Measurements from ENCODE around the gene RIPK3.
"Not testable (repeated sequence)": the region's sequence is repeated elsewhere in the genome, so short reads cannot be mapped to it uniquely, and the experiment has no call there.

Gene RIPK3

GRCh38 chr14:24339284-24340151 is at the start of gene RIPK3:
RIPK3 (minus strand) TSS chr14:24339991; CDS start chr14:24339826, 165 bp downstream.
- Histone ChIP-seq H3K27me3 (ENCODE audit: control insufficient read depth in 1 of 2, insufficient read depth in 2 of 2, low read length in 2 of 2) (peaks cover 28 to 32% of the 10 kb centered on the region in 2 donors), H3K9me3 (ENCODE audit: control insufficient read depth in 2 of 2, low read length in 2 of 2) (no peaks in the 10 kb centered on the region), H3K36me3 (ENCODE audit: control insufficient read depth in 2 of 2, insufficient read depth in 2 of 2, low read length in 2 of 2) (no peaks in the 10 kb centered on the region), H3K4me3 (ENCODE audit: low read length in 2 of 2) (peak within 1 kb of the TSS; percentile 46 to 61), H3K4me1 (ENCODE audit: control insufficient read depth, insufficient read depth, low read length) (peaks cover 4% of the 10 kb centered on the region), H3K27ac (ENCODE audit: low read length) (peak within 1 kb of the TSS; percentile 24), H3K9ac (ENCODE audit: low read length in 2 of 2) (no peak within 1 kb of the TSS)

GRCh38 chr14:24389226-24389848 is 49.5 kb upstream of the RIPK3 start:
- Histone ChIP-seq H3K9me3 (ENCODE audit: control insufficient read depth in 2 of 2, low read length in 2 of 2) (no peaks in the 10 kb centered on the region), H3K4me3 (ENCODE audit: low read length in 2 of 2) (no peak overlapping the region), H3K9ac (ENCODE audit: low read length in 2 of 2) (no peak overlapping the region), H3K27me3 (ENCODE audit: control insufficient read depth in 1 of 2, insufficient read depth in 2 of 2, low read length in 2 of 2) (peaks cover 0 to 5% of the 10 kb centered on the region in 2 donors), H3K36me3 (ENCODE audit: control insufficient read depth in 2 of 2, insufficient read depth in 2 of 2, low read length in 2 of 2) (no peaks in the 10 kb centered on the region), H3K27ac (ENCODE audit: low read length) (no peak overlapping the region), H3K4me1 (ENCODE audit: control insufficient read depth, insufficient read depth, low read length) (peaks cover 3% of the 10 kb centered on the region)

- H3K9me3 ChIP-seq (ENCODE audit: control insufficient read depth in 2 of 2, low read length in 2 of 2) = no peaks in the 10 kb centered on the region
- no peak overlapping the region for H3K9ac ChIP-seq (ENCODE audit: low read length in 2 of 2)
- peaks cover 0 to 9% of the 10 kb centered on the region in 2 donors for H3K27me3 ChIP-seq (ENCODE audit: control insufficient read depth in 1 of 2, insufficient read depth in 2 of 2, low read length in 2 of 2)
- H3K4me1 ChIP-seq (ENCODE audit: control insufficient read depth, insufficient read depth, low read length) = peaks cover 3% of the 10 kb centered on the region
- H3K4me3 ChIP-seq (ENCODE audit: low read length in 2 of 2) = no peak overlapping the region
- no peaks in the 10 kb centered on the region for H3K36me3 ChIP-seq (ENCODE audit: control insufficient read depth in 2 of 2, insufficient read depth in 2 of 2, low read length in 2 of 2)
- no peak overlapping the region for H3K27ac ChIP-seq (ENCODE audit: low read length)
Observed at GRCh38 chr14:24388474-24389179, 48.8 kb upstream of the RIPK3 start.

- H3K4me3 ChIP-seq (ENCODE audit: low read length in 2 of 2); H3K27me3 ChIP-seq (ENCODE audit: control insufficient read depth in 1 of 2, insufficient read depth in 2 of 2, low read length in 2 of 2); H3K9me3 ChIP-seq (ENCODE audit: control insufficient read depth in 2 of 2, low read length in 2 of 2): not testable (repeated sequence)
Observed at GRCh38 chr14:24387579-24387978, 47.8 kb upstream of the RIPK3 start.

GRCh38 chr14:24387009-24387345 is 47.2 kb upstream of the RIPK3 start:
- no peak overlapping the region for H3K27ac ChIP-seq (ENCODE audit: low read length)
- H3K27me3 ChIP-seq (ENCODE audit: control insufficient read depth in 1 of 2, insufficient read depth in 2 of 2, low read length in 2 of 2) = peaks cover 0 to 9% of the 10 kb centered on the region in 2 donors
- no peaks in the 10 kb centered on the region for H3K9me3 ChIP-seq (ENCODE audit: control insufficient read depth in 2 of 2, low read length in 2 of 2)
- no peak overlapping the region for H3K9ac ChIP-seq (ENCODE audit: low read length in 2 of 2)
- peaks cover under 1% of the 10 kb centered on the region for H3K4me1 ChIP-seq (ENCODE audit: control insufficient read depth, insufficient read depth, low read length)
- no peaks in the 10 kb centered on the region for H3K36me3 ChIP-seq (ENCODE audit: control insufficient read depth in 2 of 2, insufficient read depth in 2 of 2, low read length in 2 of 2)
- no peak overlapping the region for H3K4me3 ChIP-seq (ENCODE audit: low read length in 2 of 2)

More at GRCh38 chr14:24387579-24387978, 47.8 kb upstream of the RIPK3 start:
- H3K36me3 ChIP-seq (ENCODE audit: control insufficient read depth in 2 of 2, insufficient read depth in 2 of 2, low read length in 2 of 2); H3K27ac ChIP-seq (ENCODE audit: low read length); H3K4me1 ChIP-seq (ENCODE audit: control insufficient read depth, insufficient read depth, low read length); H3K9ac ChIP-seq (ENCODE audit: low read length in 2 of 2): not testable (repeated sequence)

- Histone ChIP-seq H3K36me3 (ENCODE audit: control insufficient read depth in 2 of 2, insufficient read depth in 2 of 2, low read length in 2 of 2) (no peaks in the 10 kb centered on the region), H3K4me3 (ENCODE audit: low read length in 2 of 2) (no peak overlapping the region), H3K9me3 (ENCODE audit: control insufficient read depth in 2 of 2, low read length in 2 of 2) (no peaks in the 10 kb centered on the region), H3K27ac (ENCODE audit: low read length) (no peak overlapping the region), H3K4me1 (ENCODE audit: control insufficient read depth, insufficient read depth, low read length) (peaks cover 3% of the 10 kb centered on the region), H3K27me3 (ENCODE audit: control insufficient read depth in 1 of 2, insufficient read depth in 2 of 2, low read length in 2 of 2) (peaks cover 0 to 5% of the 10 kb centered on the region in 2 donors), H3K9ac (ENCODE audit: low read length in 2 of 2) (no peak overlapping the region)
Observed at GRCh38 chr14:24385524-24385923, 45.7 kb upstream of the RIPK3 start.

GRCh38 chr14:24384169-24384568 is 44.4 kb upstream of the RIPK3 start:
- no peak overlapping the region for H3K9ac ChIP-seq (ENCODE audit: low read length in 2 of 2)
- H3K27me3 ChIP-seq (ENCODE audit: control insufficient read depth in 1 of 2, insufficient read depth in 2 of 2, low read length in 2 of 2) = peaks cover 0 to 5% of the 10 kb centered on the region in 2 donors
- H3K27ac ChIP-seq (ENCODE audit: low read length) = no peak overlapping the region
- H3K36me3 ChIP-seq (ENCODE audit: control insufficient read depth in 2 of 2, insufficient read depth in 2 of 2, low read length in 2 of 2) = no peaks in the 10 kb centered on the region
- H3K4me3 ChIP-seq (ENCODE audit: low read length in 2 of 2) = no peak overlapping the region
- H3K9me3 ChIP-seq (ENCODE audit: control insufficient read depth in 2 of 2, low read length in 2 of 2) = no peaks in the 10 kb centered on the region
- H3K4me1 ChIP-seq (ENCODE audit: control insufficient read depth, insufficient read depth, low read length) = peaks cover 3% of the 10 kb centered on the region

GRCh38 chr14:24382064-24382371 is 42.2 kb upstream of the RIPK3 start:
- no peak overlapping the region for H3K4me3 ChIP-seq (ENCODE audit: low read length in 2 of 2)
- H3K9me3 ChIP-seq (ENCODE audit: control insufficient read depth in 2 of 2, low read length in 2 of 2) = no peaks in the 10 kb centered on the region
- peaks cover 2 to 3% of the 10 kb centered on the region in 2 donors for H3K36me3 ChIP-seq (ENCODE audit: control insufficient read depth in 2 of 2, insufficient read depth in 2 of 2, low read length in 2 of 2)
- H3K27me3 ChIP-seq (ENCODE audit: control insufficient read depth in 1 of 2, insufficient read depth in 2 of 2, low read length in 2 of 2) = peaks cover 0 to 5% of the 10 kb centered on the region in 2 donors
- no peak overlapping the region for H3K27ac ChIP-seq (ENCODE audit: low read length)
- H3K4me1 ChIP-seq (ENCODE audit: control insufficient read depth, insufficient read depth, low read length) = peaks cover 7% of the 10 kb centered on the region
- no peak overlapping the region for H3K9ac ChIP-seq (ENCODE audit: low read length in 2 of 2)

- Histone ChIP-seq H3K36me3 (ENCODE audit: control insufficient read depth in 2 of 2, insufficient read depth in 2 of 2, low read length in 2 of 2) (peaks cover 2 to 8% of the 10 kb centered on the region in 2 donors), H3K27me3 (ENCODE audit: control insufficient read depth in 1 of 2, insufficient read depth in 2 of 2, low read length in 2 of 2) (peaks cover 0 to 5% of the 10 kb centered on the region in 2 donors), H3K9ac (ENCODE audit: low read length in 2 of 2) (no peak overlapping the region), H3K4me1 (ENCODE audit: control insufficient read depth, insufficient read depth, low read length) (peaks cover 7% of the 10 kb centered on the region), H3K9me3 (ENCODE audit: control insufficient read depth in 2 of 2, low read length in 2 of 2) (no peaks in the 10 kb centered on the region), H3K4me3 (ENCODE audit: low read length in 2 of 2) (no peak overlapping the region), H3K27ac (ENCODE audit: low read length) (no peak overlapping the region)
Observed at GRCh38 chr14:24381363-24382063, 41.7 kb upstream of the RIPK3 start.

GRCh38 chr14:24379907-24380730 is 40.3 kb upstream of the RIPK3 start:
- H3K36me3 ChIP-seq (ENCODE audit: control insufficient read depth in 2 of 2, insufficient read depth in 2 of 2, low read length in 2 of 2) = peaks cover 5 to 15% of the 10 kb centered on the region in 2 donors
- no peaks in the 10 kb centered on the region for H3K9me3 ChIP-seq (ENCODE audit: control insufficient read depth in 2 of 2, low read length in 2 of 2)
- H3K9ac ChIP-seq (ENCODE audit: low read length in 2 of 2) = no peak overlapping the region
- H3K4me3 ChIP-seq (ENCODE audit: low read length in 2 of 2) = no peak overlapping the region
- peaks cover 7% of the 10 kb centered on the region for H3K4me1 ChIP-seq (ENCODE audit: control insufficient read depth, insufficient read depth, low read length)
- H3K27ac ChIP-seq (ENCODE audit: low read length) = no peak overlapping the region
- H3K27me3 ChIP-seq (ENCODE audit: control insufficient read depth in 1 of 2, insufficient read depth in 2 of 2, low read length in 2 of 2) = peaks cover 0 to 5% of the 10 kb centered on the region in 2 donors

Measured in stomach smooth muscle (tissue), 2 donors.